ENCODE results near the gene GCSAM.

- TF ChIP-seq CTCF (IDR thresholded peaks at IDR 0.05) = no peak
- TF ChIP-seq JUN (IDR thresholded peaks at IDR 0.05) = no peak
- no peak for TF ChIP-seq RFX5 (IDR thresholded peaks at IDR 0.05)
- TF ChIP-seq SMC3 (IDR thresholded peaks at IDR 0.05) = no peak
- no peak for TF ChIP-seq RAD21 (conservative IDR thresholded peaks at IDR 0.05 in 1 of 2, IDR thresholded peaks at IDR 0.05 in 1 of 2)
- no peak for TF ChIP-seq RARB (CRISPR knock-in tag; IDR thresholded peaks at IDR 0.05)
- no peak for TF ChIP-seq POLR2A (IDR thresholded peaks at IDR 0.05; ENCODE audit: low read length)
- TF ChIP-seq BHLHE40 (IDR thresholded peaks at IDR 0.05; ENCODE audit: low read depth, low read length) = no peak
- TF ChIP-seq, protein P1, sequence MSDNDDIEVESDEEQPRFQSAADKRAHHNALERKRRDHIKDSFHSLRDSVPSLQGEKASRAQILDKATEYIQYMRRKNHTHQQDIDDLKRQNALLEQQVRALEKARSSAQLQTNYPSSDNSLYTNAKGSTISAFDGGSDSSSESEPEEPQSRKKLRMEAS (IDR thresholded peaks at IDR 0.05) = no peak
- TF ChIP-seq EP300 (IDR thresholded peaks at IDR 0.05) = no peak
- no peak for TF ChIP-seq MAFK (IDR thresholded peaks at IDR 0.05; ENCODE audit: partially characterized antibody)
These were observed 54.6 kb downstream of the GCSAM start for GRCh38 chr3:112078125-112079083.
